ENCODE data around the gene VCP.

DNA sequence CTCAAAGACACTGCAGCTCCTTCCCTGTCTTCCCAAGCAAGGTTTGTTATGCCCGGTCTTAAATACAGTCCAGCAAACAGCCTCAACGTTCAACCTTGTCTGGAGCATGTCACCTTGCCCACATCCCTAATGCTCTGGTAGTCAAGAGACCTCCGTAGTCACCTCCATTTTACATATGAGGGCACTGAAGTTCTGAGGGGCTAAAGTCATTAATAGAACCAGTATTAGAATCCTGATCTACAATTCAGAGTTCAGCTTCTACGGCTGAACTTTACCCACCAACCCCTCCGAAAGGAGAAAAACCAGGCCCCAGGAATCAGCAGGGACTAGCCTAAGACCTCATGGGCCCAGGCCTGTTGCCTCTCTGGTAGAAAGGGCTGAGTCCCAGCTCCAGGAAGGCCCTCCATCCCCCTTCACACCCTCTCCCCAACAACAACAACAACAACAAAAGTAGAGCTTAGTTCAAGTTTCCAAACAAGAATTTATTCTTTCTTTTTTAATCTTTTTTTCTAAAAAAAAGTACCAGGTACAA is 31.3 kb upstream of the VCP start:
- TF ChIP-seq, protein P1, sequence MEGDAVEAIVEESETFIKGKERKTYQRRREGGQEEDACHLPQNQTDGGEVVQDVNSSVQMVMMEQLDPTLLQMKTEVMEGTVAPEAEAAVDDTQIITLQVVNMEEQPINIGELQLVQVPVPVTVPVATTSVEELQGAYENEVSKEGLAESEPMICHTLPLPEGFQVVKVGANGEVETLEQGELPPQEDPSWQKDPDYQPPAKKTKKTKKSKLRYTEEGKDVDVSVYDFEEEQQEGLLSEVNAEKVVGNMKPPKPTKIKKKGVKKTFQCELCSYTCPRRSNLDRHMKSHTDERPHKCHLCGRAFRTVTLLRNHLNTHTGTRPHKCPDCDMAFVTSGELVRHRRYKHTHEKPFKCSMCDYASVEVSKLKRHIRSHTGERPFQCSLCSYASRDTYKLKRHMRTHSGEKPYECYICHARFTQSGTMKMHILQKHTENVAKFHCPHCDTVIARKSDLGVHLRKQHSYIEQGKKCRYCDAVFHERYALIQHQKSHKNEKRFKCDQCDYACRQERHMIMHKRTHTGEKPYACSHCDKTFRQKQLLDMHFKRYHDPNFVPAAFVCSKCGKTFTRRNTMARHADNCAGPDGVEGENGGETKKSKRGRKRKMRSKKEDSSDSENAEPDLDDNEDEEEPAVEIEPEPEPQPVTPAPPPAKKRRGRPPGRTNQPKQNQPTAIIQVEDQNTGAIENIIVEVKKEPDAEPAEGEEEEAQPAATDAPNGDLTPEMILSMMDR (IDR thresholded peaks at IDR 0.05) = no peak
- no peak for TF ChIP-seq EZH2 (IDR thresholded peaks at IDR 0.05)
- TF ChIP-seq EZH2phosphoT487 (IDR thresholded peaks at IDR 0.05) = no peak

Data from neural progenitor cell (in vitro differentiated cells).